Stimulated activated CD4-positive, alpha-beta T cell treated with anti-CD3 and anti-CD28 coated beads, Interleukin-2, amount 100 ng/mL, for 48 hours (primary cell): Measurements from ENCODE around the gene ELANE.
"Not testable (repeated sequence)": the region's sequence is repeated elsewhere in the genome, so short reads cannot be mapped to it uniquely, and the experiment has no call there.

ENCODE experiments used
- DNase-seq, 2 donors: peaks; one replicate each; pipeline ENCODE4 v3.0.0-alpha.2; 2020

Gene ELANE

GRCh38 chr19:843180-843835, 8.8 kb upstream of the ELANE start:
- no peak for DNase-seq

DNA sequence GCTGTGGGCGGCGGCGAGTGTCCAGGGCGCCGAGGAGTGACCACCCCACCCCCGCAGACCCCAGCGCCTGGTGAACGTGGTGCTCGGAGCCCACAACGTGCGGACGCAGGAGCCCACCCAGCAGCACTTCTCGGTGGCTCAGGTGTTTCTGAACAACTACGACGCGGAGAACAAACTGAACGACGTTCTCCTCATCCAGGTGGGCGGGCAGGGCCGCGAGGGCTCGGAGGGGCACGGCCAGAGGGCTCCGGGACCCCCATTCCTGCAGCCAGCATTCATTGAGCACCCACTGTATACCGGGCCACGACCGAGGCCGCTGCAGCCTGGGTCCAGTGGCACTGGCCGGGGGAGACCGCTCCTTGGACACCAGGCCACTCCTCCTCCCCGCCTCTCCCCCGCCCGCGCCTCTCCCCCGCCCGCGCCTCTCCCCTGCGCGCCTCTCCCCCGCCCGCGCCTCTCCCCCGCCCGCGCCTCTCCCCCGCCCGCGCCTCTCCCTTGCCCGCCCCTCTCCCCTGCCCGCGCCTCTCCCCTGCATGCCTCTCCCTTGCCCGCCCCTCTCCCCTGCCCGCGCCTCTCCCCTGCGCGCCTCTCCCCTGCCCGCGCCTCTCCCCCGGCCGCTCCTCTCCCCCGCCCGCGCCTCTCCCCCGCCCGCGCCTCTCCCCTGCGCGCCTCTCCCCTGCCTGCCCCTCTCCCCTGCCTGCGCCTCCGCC, 8.1 kb upstream of the ELANE start:
- no peak for DNase-seq

DNA sequence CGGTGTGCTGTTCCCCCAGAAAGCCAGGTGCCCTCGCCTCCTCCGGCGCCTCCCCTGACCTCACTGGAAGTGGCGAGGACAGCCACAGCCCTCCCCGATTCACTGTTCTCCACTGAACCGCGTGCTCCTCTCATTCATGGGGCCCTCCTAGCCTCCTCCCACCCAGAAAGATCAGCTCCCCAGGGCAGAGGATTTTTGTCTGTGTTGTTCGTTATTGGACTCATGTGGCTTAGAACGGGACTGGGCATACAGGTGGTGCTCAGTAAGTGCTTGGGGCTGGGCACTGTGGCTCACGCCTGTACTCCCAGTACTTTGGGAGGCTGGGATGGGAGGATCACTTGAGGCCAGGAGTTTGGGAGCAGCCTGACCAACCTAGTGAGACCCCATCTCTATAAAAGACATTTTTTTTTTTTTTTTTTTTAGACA, 7.5 kb upstream of the ELANE start:
- no peak for DNase-seq

- DNase-seq: no peak
Observed at GRCh38 chr19:845707-846521, 6.2 kb upstream of the ELANE start.

DNA sequence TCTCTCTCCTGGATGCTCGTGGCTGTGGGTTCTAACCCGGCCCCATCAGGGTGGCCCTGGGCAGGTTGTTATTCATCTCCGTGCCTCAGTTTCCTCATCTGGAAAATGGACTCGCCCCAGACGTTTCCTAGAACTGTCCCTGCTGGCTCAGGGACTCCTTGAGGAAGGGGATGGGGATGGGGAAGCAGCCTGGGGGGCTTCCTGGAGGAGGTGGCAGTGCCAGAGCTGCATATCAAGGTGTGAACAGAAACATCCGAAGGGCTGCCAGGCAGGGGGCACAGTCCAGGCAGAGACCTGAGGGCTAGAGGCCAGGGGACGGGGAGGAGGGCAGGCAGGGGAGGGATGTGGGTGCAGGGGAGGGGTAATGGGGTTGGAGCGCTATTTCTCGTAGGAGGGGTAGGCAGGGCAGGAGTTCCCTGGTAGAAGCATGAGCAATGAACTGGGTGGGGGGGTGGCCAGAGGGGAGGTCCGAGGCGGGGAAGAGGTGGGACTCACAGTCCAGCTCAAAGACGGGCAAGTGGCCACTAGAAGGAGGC, 3.6 kb upstream of the ELANE start:
- no peak for DNase-seq

DNA sequence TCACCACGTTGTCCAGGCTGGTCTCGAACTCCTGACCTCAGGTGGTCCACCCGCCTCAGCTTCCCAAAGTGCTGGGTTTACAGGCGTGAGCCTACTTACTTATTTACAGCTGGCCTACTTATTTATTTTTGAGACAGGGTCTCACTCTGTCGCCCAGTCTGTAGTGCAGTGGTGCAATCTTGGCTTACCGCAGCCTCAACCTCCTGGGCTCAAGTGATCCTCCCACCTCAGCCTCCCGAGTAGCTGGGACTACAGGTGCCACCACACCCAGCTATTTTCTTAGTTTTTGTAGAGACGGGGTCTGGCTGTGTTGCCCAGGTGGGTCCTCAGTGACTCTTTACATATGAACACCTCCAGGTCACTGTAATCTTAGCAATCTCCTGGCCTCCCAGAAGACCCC, 2.9 kb upstream of the ELANE start:
- DNase-seq: not testable (repeated sequence)

DNA sequence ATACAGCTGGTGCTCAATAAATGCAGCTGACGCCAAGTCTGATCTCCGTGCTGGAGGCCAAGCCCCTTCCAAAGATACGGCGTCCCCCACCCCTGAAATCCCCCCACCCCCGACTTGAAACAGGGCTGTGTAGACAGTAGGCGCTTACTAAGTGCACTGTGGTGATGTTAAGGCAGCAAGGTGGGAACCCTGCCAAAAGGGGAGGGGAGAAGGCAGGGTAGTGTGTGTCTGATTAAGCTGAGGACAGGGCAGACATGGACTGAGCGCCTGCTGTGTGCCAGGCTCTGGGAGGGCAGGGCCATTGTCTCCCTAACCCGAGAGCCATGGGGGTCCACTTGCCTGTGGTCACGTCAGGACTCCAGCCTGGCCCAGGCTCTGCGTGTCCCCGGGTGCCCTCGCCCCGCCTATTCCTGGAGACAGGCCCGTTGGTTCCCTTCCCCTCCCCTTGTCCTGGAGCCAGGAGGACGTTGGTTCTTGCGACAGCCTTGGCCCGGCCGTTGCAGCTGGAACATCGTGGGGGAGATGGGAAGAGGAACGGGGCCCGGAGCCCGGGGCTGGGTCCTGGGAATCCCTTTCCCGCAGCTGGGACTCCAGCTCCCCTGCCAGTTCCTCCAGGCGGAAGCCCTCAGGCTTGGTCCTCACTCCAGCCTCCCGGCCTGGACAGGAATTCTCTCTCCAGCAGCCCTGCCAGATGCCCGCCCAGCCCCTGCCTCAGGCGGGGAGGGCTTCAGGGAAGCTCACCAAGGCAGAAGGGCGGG, 1.7 kb upstream of the ELANE start:
- no peak for DNase-seq

DNA sequence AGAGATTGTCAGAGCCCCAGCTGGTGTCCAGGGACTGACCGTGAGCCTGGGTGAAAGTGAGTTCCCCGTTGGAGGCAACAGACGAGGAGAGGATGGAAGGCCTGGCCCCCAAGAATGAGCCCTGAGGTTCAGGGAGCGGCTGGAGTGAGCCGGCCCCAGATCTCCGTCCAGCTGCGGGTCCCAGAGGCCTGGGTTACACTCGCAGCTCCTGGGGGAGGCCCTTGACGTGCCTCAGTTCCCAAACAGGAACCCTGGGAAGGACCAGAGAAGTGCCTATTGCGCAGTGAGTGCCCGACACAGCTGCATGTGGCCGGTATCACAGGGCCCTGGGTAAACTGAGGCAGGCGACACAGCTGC, 1.1 kb upstream of the ELANE start:
- no peak for DNase-seq

DNA sequence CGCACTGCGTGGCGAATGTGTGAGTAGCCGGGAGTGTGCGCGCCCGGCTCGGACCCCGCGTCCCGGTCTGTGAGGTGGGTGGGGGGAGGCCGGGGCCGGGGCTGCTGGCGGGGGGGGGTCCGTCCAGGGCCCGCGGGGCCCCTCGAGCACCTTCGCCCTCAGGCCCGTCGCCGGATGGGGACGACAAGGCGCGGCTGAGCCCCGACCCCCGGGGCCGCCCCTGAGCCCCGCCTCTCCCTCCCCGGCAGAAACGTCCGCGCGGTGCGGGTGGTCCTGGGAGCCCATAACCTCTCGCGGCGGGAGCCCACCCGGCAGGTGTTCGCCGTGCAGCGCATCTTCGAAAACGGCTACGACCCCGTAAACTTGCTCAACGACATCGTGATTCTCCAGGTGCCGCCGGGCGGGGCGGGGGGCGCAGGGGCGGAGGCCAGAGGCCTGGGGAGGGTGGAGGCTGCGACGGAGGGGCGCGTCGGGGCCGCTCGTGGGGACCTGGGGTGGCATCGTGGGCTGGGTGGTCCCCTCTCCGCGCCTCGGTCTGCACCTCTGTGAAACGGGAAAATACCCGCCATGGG, 997 bp downstream of the ELANE start:
- DNase-seq: no peak

DNA sequence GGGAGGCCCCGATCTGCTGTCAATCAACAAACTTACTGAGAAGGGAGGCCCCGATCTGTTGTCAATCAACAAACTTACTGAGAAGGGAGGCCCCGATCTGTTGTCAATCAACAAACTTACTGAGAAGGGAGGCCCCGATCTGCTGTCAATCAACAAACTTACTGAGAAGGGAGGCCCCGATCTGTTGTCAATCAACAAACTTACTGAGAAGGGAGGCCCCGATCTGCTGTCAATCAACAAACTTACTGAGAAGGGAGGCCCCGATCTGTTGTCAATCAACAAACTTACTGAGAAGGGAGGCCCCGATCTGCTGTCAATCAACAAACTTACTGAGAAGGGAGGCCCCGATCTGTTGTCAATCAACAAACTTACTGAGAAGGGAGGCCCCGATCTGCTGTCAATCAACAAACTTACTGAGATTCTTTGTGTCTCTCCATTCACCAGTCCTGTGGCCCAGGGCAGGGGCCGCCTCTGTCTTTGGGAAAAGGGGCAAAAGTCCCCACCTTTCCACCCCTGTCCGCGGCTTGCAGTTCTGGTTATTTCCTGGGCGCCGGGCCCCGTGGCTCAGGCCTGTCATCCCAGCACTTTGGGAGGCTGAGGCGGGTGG, 1.6 kb downstream of the ELANE start:
- DNase-seq: not testable (repeated sequence)

GRCh38 chr19:854549-854948, 2.4 kb downstream of the ELANE start:
- no peak for DNase-seq

GRCh38 chr19:855142-855541, 3.0 kb downstream of the ELANE start:
- no peak for DNase-seq

DNA sequence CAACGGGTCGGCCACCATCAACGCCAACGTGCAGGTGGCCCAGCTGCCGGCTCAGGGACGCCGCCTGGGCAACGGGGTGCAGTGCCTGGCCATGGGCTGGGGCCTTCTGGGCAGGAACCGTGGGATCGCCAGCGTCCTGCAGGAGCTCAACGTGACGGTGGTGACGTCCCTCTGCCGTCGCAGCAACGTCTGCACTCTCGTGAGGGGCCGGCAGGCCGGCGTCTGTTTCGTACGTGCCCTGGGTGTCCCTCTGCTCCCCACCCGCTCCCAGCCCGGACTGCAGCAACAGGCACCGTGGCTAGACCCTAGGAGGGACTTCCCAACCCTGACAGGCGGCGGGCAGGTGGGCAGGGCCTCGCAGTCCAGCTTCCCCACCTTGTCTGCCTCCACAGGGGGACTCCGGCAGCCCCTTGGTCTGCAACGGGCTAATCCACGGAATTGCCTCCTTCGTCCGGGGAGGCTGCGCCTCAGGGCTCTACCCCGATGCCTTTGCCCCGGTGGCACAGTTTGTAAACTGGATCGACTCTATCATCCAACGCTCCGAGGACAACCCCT, 3.5 kb downstream of the ELANE start:
- DNase-seq: no peak

GRCh38 chr19:858284-858683, 6.2 kb downstream of the ELANE start:
- DNase-seq: no peak

GRCh38 chr19:858868-859843, 7.1 kb downstream of the ELANE start, which contains the start of gene CFD:
Gene CFD, plus strand, starts transcription at chr19:859664. Its CDS starts 26 bp downstream, at chr19:859690.
- no peak for DNase-seq

DNA sequence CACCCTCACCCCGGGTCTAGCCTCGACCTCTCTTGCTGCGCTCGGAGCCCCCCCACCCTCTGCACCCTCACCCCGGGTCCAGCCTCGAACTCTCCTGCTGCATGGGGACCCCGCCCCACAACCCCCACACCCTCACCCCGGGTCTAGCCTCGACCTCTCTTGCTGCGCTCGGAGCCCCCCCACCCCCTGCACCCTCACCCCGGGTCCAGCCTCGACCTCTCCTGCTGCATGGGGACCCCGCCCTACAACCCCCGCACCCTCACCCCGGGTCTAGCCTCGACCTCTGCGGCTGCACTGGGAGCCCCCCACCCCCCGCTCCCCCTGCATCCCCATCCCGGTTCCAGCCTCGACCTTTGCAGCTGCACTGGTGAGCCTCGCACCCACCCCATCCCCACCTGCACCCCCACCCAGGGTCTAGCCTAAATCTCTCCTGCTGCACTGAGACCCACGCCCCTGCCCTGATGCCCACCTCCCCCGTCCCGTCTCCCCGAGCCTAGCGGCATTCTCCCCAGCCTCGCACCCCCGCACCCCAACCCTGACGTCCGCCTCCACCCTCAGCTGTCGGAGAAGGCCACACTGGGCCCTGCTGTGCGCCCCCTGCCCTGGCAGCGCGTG, 9.1 kb downstream of the ELANE start:
- no peak for DNase-seq

GRCh38 chr19:861756-862580, 9.9 kb downstream of the ELANE start:
- peak; percentile 48 to 80 for DNase-seq

- DNase-seq: peak; percentile 61 to 81
Observed at GRCh38 chr19:862581-863314, 10.6 kb downstream of the ELANE start.
